H9 (cell line): ENCODE measurements around the gene TRNT1. TPM values are rescaled to one million over a fixed set of nuclear protein-coding genes. Genes with fewer than 3 reads are reported as not detected.

ENCODE experiments used
- DNase-seq: peaks from one replicate; pipeline ENCODE4 v3.0.0-alpha.2; 2017
- H2AFZ ChIP-seq: one replicate; pipeline ENCODE4 v1.6.1; 2013; ENCODE audit warnings: mild to moderate bottlenecking, low read length, control low read depth, moderate library complexity
- H2AK5ac ChIP-seq: 2 replicates; pipeline ENCODE4 v1.6.1; 2013; ENCODE audit warnings: low read length, control low read depth, mixed read lengths; ENCODE audit not compliant: insufficient read length
- H2BK120ac ChIP-seq: one replicate; pipeline ENCODE4 v1.6.1; 2013; ENCODE audit warnings: low read depth, mild to moderate bottlenecking, low read length, control low read depth, inconsistent platforms; ENCODE audit not compliant: poor library complexity, severe bottlenecking
- H2BK12ac ChIP-seq: 2 replicates; pipeline ENCODE4 v1.6.1; 2013; ENCODE audit warnings: low read length, control low read depth, mixed read lengths, low read depth; ENCODE audit not compliant: insufficient read length
- H2BK15ac ChIP-seq: 2 replicates; pipeline ENCODE4 v1.6.1; 2013; ENCODE audit warnings: low read depth, low read length, control low read depth
- H2BK20ac ChIP-seq: one replicate; pipeline ENCODE4 v1.6.1; 2013; ENCODE audit warnings: low read depth, mild to moderate bottlenecking, low read length, control low read depth, inconsistent platforms; ENCODE audit not compliant: poor library complexity, severe bottlenecking
- H2BK5ac ChIP-seq: 2 replicates; pipeline ENCODE4 v1.6.1; 2013; ENCODE audit warnings: low read length, control low read depth, mixed read lengths; ENCODE audit not compliant: insufficient read length
- H3K14ac ChIP-seq: 2 replicates; pipeline ENCODE4 v1.6.1; 2013; ENCODE audit warnings: low read length, control low read depth; ENCODE audit not compliant: insufficient read depth
- H3K18ac ChIP-seq: 2 replicates; pipeline ENCODE4 v1.6.1; 2013; ENCODE audit warnings: low read depth, mild to moderate bottlenecking, mixed read lengths, low read length, control low read depth; ENCODE audit not compliant: insufficient read length
- H3K23ac ChIP-seq: 2 replicates; pipeline ENCODE4 v1.6.1; 2013; ENCODE audit warnings: low read length, control low read depth, mixed read lengths, low read depth; ENCODE audit not compliant: insufficient read length
- H3K23me2 ChIP-seq: 2 replicates; pipeline ENCODE4 v1.6.1; 2013; ENCODE audit warnings: low read depth, mild to moderate bottlenecking, mixed read lengths, low read length, control low read depth; ENCODE audit not compliant: insufficient read length, poor library complexity, severe bottlenecking
- H3K27ac ChIP-seq: 2 replicates; pipeline ENCODE4 v1.5.1; 2013; ENCODE audit warnings: low read length, control low read depth, mixed read lengths, low read depth; ENCODE audit not compliant: insufficient read length
- H3K27me3 ChIP-seq: 2 replicates; pipeline ENCODE4 v1.6.1; 2013; ENCODE audit warnings: low read length, control low read depth, inconsistent platforms; ENCODE audit not compliant: insufficient read depth
- H3K4ac ChIP-seq: 2 replicates; pipeline ENCODE4 v1.6.1; 2013; ENCODE audit warnings: low read depth, mild to moderate bottlenecking, control low read depth, inconsistent platforms, low read length, moderate library complexity
- H3K4me1 ChIP-seq: 2 replicates; pipeline ENCODE4 v1.6.1; 2013; ENCODE audit warnings: low read length, control low read depth, inconsistent platforms; ENCODE audit not compliant: insufficient read depth
- H3K4me2 ChIP-seq: 2 replicates; pipeline ENCODE4 v1.6.1; 2013; ENCODE audit warnings: low read length, control low read depth, mixed read lengths; ENCODE audit not compliant: insufficient read length, insufficient read depth
- H3K56ac ChIP-seq: 2 replicates; pipeline ENCODE4 v1.6.1; 2013; ENCODE audit warnings: low read depth, mild to moderate bottlenecking, mixed read lengths, low read length, control low read depth; ENCODE audit not compliant: insufficient read length
- H3K79me1 ChIP-seq: 2 replicates; pipeline ENCODE4 v1.6.1; 2013; ENCODE audit warnings: low read depth, mild to moderate bottlenecking, moderate library complexity, low read length, control low read depth, inconsistent platforms; ENCODE audit not compliant: insufficient read depth, poor library complexity, severe bottlenecking
- H3K79me2 ChIP-seq: 2 replicates; pipeline ENCODE4 v1.6.1; 2013; ENCODE audit warnings: low read length, control low read depth, inconsistent platforms; ENCODE audit not compliant: insufficient read depth
- H3K9ac ChIP-seq: 2 replicates; pipeline ENCODE4 v1.6.1; 2013; ENCODE audit warnings: low read length, control low read depth, mixed read lengths; ENCODE audit not compliant: insufficient read length; ENCODE audit errors: extremely low read depth
- H3K9me3 ChIP-seq: one replicate; pipeline ENCODE4 v1.6.1; 2013; ENCODE audit warnings: low read depth, low read length, inconsistent platforms; ENCODE audit not compliant: control insufficient read depth
- H3T11ph ChIP-seq: one replicate; pipeline ENCODE4 v1.6.1; 2013; ENCODE audit warnings: mild to moderate bottlenecking, low read length, control low read depth, inconsistent platforms
- H4K20me1 ChIP-seq: one replicate; pipeline ENCODE4 v1.6.1; 2013; ENCODE audit not compliant: control insufficient read depth, insufficient read length, insufficient read depth
- H4K5ac ChIP-seq: 2 replicates; pipeline ENCODE4 v1.6.1; 2013; ENCODE audit warnings: low read depth, mild to moderate bottlenecking, mixed read lengths, low read length, control low read depth; ENCODE audit not compliant: insufficient read length
- H4K8ac ChIP-seq: replicated peaks from 2 replicates; pipeline ENCODE4 v1.6.1; 2013; ENCODE audit warnings: low read length, control low read depth, mixed read lengths, low read depth; ENCODE audit not compliant: insufficient read length
- H4K91ac ChIP-seq: 2 replicates; pipeline ENCODE4 v1.6.1; 2013; ENCODE audit warnings: low read depth, mild to moderate bottlenecking, moderate library complexity, mixed read lengths, low read length, control low read depth; ENCODE audit not compliant: insufficient read length
- H3K27ac Mint-ChIP-seq, 3 experiments: 2 replicates in 2 of 3; 3 replicates in 1 of 3; pipeline ENCODE4 v1.8.0; 2020 to 2021; ENCODE audit warnings: mixed read lengths in 3 of 3, mild to moderate bottlenecking in 1 of 3, moderate library complexity in 1 of 3
- H3K27me3 Mint-ChIP-seq: 2 replicates; pipeline ENCODE4 v1.8.0; 2021; ENCODE audit warnings: low read depth, mild to moderate bottlenecking, moderate library complexity, mixed read lengths
- H3K36me3 Mint-ChIP-seq, 3 experiments: 2 replicates in 2 of 3; 3 replicates in 1 of 3; pipeline ENCODE4 v1.8.0; 2020 to 2021; ENCODE audit warnings: low read depth in 3 of 3, mixed read lengths in 3 of 3; ENCODE audit not compliant: insufficient read depth in 1 of 3
- H3K4me1 Mint-ChIP-seq, 2 experiments: 2 replicates each; pipeline ENCODE4 v1.8.0; 2020; ENCODE audit warnings: mixed read lengths in 2 of 2
- H3K4me3 Mint-ChIP-seq, 2 experiments: 2 replicates in 1 of 2; 3 replicates in 1 of 2; pipeline ENCODE4 v1.8.0; 2020 to 2021; ENCODE audit warnings: mild to moderate bottlenecking in 2 of 2, mixed read lengths in 2 of 2, moderate library complexity in 1 of 2
- H3K9me3 Mint-ChIP-seq, 2 experiments: 2 replicates in 1 of 2; 3 replicates in 1 of 2; pipeline ENCODE4 v1.8.0; 2020; ENCODE audit warnings: mild to moderate bottlenecking in 2 of 2, mixed read lengths in 2 of 2, moderate library complexity in 1 of 2
- CTCF ChIP-seq: fragments of 200-600 bp; sonication (generic); conservative IDR thresholded peaks from 3 replicates; pipeline ENCODE4 v1.8.0; 2021; ENCODE audit warnings: antibody characterized with exemption, mild to moderate bottlenecking
- WGBS: extraction: QIAGEN DNeasy Blood & Tissue Kit; methylation state at CpG from one replicate; pipeline ENCODE4 v1.1.7; 2013; ENCODE audit warnings: missing lambda C conversion rate, low lambda C conversion rate, mixed read lengths; ENCODE audit not compliant: insufficient read length; ENCODE audit errors: extremely low coverage; 5-methylcytosine and 5-hydroxymethylcytosine counted together
- total RNA-seq: library from RNA; stranded (reverse); gene quantifications from 2 replicates; pipeline ENCODE4 v1.2.1, GENCODE V29; 2021

Gene TRNT1
- total RNA-seq, 1 experiment from 2014 or later = 49.2 TPM

GRCh38 chr3:3165241-3165640 lies 38.5 kb downstream of the TRNT1 start:
- no peaks in the 10 kb centered on the region for H3K79me2 ChIP-seq
- no peaks in the 10 kb centered on the region for H3K23me2 ChIP-seq
- no peak overlapping the region for H2BK5ac ChIP-seq
- no peak overlapping the region for H3K27ac ChIP-seq
- H3K36me3 Mint-ChIP-seq = peaks cover 26 to 51% (median 41%) of the 10 kb centered on the region in 3 experiments
- no peak overlapping the region for H3K27ac Mint-ChIP-seq
- H3K4me1 ChIP-seq = no peaks in the 10 kb centered on the region
- H4K20me1 ChIP-seq = no peaks in the 10 kb centered on the region
- H3K79me1 ChIP-seq = no peaks in the 10 kb centered on the region
- no peak overlapping the region for H2BK120ac ChIP-seq
- no peak overlapping the region for H4K8ac ChIP-seq
- H3K4me1 Mint-ChIP-seq = no peaks in the 10 kb centered on the region
- no peak overlapping the region for H3K4ac ChIP-seq
- no peak overlapping the region for H4K5ac ChIP-seq
- H3K27me3 Mint-ChIP-seq = no peaks in the 10 kb centered on the region
- no peak overlapping the region for H2AFZ ChIP-seq
- H3K4me2 ChIP-seq = no peak overlapping the region
- no peak overlapping the region for H2BK12ac ChIP-seq
- no peaks in the 10 kb centered on the region for H3K27me3 ChIP-seq
- H3T11ph ChIP-seq = no peak overlapping the region
- no peak overlapping the region for H3K23ac ChIP-seq
- H2AK5ac ChIP-seq = no peak overlapping the region
- no peaks in the 10 kb centered on the region for H3K9me3 ChIP-seq
- H2BK20ac ChIP-seq = no peak overlapping the region
- H3K56ac ChIP-seq = no peak overlapping the region
- DNase-seq = no peak
- WGBS = no CpG with 5 or more reads among the region's 3 CpGs
- H2BK15ac ChIP-seq = no peak overlapping the region
- H3K14ac ChIP-seq = no peak overlapping the region
- no peak for TF ChIP-seq CTCF
- no peak overlapping the region for H4K91ac ChIP-seq
- H3K9me3 Mint-ChIP-seq = no peaks in the 10 kb centered on the region
- no peak overlapping the region for H3K9ac ChIP-seq
- no peak overlapping the region for H3K4me3 Mint-ChIP-seq
- H3K18ac ChIP-seq = no peak overlapping the region
